Iris pigment epithelial cell (primary cell): ENCODE results near the gene RBMX.

ENCODE experiments used
- DNase-seq: peaks from one replicate; pipeline ENCODE4 v3.0.0-alpha.2; 2011; ENCODE audit warnings: low read depth

RBMX gene

DNA sequence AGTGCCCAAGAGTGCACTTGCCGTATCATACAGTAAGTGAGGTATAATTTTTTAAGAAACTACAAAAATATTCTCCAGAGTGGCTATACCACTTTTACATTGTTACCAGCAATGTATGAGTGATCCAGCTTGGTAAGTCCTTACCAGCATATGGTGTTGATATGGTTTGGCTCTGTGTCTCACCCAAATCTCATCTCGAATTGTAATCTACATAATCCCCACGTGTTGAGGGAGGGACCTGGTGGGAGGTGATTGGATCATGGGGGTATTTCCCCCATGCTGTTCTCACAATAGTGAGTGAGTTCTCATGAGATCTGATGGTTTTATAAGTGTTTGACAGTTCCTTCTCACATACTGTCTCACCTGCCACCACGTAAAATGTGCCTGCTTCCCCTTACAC, 44.8 kb downstream of the RBMX start:
- DNase-seq: no peak

DNA sequence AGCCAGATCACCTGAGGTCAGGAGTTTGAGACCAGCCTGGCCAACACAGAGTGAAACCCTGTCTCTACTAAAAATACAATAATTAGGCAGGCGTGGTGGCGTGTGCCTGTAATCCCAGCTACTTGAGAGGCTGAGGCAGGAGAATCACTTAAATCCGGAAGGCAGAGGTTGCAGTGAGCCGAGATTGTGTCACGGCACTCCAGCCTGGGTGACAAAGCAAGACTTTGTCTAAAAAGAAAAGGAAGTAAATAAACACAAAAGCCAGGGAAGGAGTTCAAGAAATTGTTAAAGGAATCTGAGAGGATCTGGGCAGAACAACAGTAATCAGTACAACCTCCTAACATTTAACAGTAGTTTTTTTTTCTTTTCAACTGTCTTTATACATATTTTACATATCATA, 51.1 kb downstream of the RBMX start:
- DNase-seq: no peak

DNA sequence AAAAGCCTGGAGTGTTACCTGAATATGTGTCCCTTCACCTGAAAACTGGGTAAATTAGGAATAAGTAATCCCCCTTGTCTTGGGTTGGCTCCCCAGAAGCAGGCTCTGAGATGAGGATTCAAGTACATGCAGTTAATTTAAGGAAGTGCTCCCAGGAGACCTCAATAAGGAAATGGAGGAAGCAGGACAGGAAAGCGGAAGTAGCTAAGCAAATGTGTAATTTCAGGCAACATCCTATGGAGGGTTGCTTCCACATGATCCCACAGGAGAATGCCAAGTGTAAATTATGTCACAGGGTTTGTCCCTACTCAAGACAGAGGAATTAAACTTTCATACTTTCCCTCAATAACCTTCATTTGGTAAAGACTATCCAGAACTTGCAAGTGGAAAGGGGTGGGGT, 51.7 kb downstream of the RBMX start:
- DNase-seq: no peak

DNA sequence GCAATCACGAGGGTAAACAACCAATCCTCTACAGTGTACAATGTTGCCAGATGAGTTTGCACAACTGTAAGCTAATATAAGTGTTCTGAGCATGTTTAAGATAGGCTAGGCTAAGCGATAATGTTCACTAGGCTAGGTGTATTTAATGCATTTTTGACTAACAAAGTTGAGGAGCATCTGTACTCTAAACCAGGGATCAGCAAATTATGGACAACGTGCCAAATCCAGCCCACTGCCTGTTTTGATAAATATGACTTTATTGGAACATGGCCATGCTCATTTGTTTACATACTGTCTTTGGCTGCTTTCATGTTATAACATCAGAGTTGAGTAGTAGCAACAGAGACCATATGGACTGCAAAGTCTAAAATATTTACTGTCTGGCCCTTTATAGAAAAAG, 53.5 kb downstream of the RBMX start:
- peak; percentile 16 for DNase-seq

DNA sequence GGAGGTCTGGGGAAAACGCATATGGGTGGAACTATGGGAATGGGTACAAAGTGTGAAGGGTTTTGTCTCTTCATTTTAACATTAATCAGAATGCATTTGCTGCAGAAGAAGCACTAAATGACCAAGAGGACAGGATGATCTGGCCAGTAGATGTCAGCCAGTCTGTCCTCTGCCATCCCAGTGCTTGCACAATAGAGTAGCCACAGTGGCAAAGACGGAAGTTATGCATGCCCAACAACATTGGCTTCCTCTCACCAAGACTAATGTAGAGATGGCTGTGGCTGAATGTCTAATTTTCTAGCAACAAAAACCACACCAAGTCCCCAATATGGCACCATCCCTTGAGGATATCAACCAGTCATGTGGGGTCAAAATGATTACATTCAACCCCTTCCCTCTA, 54.8 kb downstream of the RBMX start:
- DNase-seq: no peak
